Measurements from ENCODE around the gene BAIAP2.

The BAIAP2 gene

GRCh38 chr17:81091774-81092517 is 57.0 kb downstream of the BAIAP2 start:
- DNase-seq = no peak

GRCh38 chr17:81092518-81093095 is 57.7 kb downstream of the BAIAP2 start:
- no peak for DNase-seq

GRCh38 chr17:81093619-81094508 is 58.9 kb downstream of the BAIAP2 start:
- no peak for DNase-seq

GRCh38 chr17:81094509-81095382 is 59.8 kb downstream of the BAIAP2 start:
- peak; percentile 77 for DNase-seq

GRCh38 chr17:81095383-81095762 is 60.4 kb downstream of the BAIAP2 start:
- DNase-seq = no peak

GRCh38 chr17:81096741-81097133 is 61.8 kb downstream of the BAIAP2 start:
- no peak for DNase-seq

GRCh38 chr17:81097134-81097942 is 62.4 kb downstream of the BAIAP2 start:
- DNase-seq = no peak

- DNase-seq = no peak
Measured at GRCh38 chr17:81097943-81098308, 63.0 kb downstream of the BAIAP2 start.

- DNase-seq = no peak
Measured at GRCh38 chr17:81099888-81100287, 64.9 kb downstream of the BAIAP2 start.

GRCh38 chr17:81100668-81101067 is 65.7 kb downstream of the BAIAP2 start:
- no peak for DNase-seq

- peak; percentile 59 for DNase-seq
Measured at GRCh38 chr17:81101614-81102306, 66.8 kb downstream of the BAIAP2 start.

GRCh38 chr17:81102352-81102751 is 67.4 kb downstream of the BAIAP2 start:
- no peak for DNase-seq

GRCh38 chr17:81102869-81103268 is 67.9 kb downstream of the BAIAP2 start:
- DNase-seq = no peak

GRCh38 chr17:81103379-81103778 is 68.4 kb downstream of the BAIAP2 start:
- no peak for DNase-seq

GRCh38 chr17:81106716-81107115 is 71.8 kb downstream of the BAIAP2 start:
- DNase-seq = no peak

- DNase-seq = no peak
Measured at GRCh38 chr17:81108220-81108619, 73.3 kb downstream of the BAIAP2 start.

- no peak for DNase-seq
Measured at GRCh38 chr17:81109957-81110356, 75.0 kb downstream of the BAIAP2 start.

- DNase-seq = no peak
Measured at GRCh38 chr17:81110488-81111040, 75.6 kb downstream of the BAIAP2 start.

- DNase-seq = no peak
Measured at GRCh38 chr17:81111066-81111465, 76.1 kb downstream of the BAIAP2 start.

- DNase-seq = no peak
Measured at GRCh38 chr17:81112450-81112849, 77.5 kb downstream of the BAIAP2 start.

GRCh38 chr17:81113158-81113724 is 78.3 kb downstream of the BAIAP2 start:
- DNase-seq = no peak

Data from NCI-H1092 treated with DMSO at 0.1 percent for 48 hours (cell line).